Heart left ventricle (tissue), 13 donors: ENCODE results near the gene FSHR.

Experiments used
- POLR2A ChIP-seq, 2 donors: fragments of 450-650 bp; IDR thresholded peaks; one replicate each; pipeline ENCODE4 v1.6.1; 2017; ENCODE audit warnings: antibody characterized with exemption in 2 of 2, mild to moderate bottlenecking in 2 of 2, moderate library complexity in 2 of 2
- TF ChIP-seq, protein P1 (sequence below), 12 donors: fragments of 200-600 bp; sonication (generic) in 4 of 12; IDR thresholded peaks; one replicate each; pipeline versions ENCODE4 v1.5.0 to v1.8.0; 2018 to 2022; ENCODE audit warnings: antibody characterized with exemption in 12 of 12, mild to moderate bottlenecking in 5 of 12
- donor health status: ischemic (EF 13 %, LVEDD 7.1; RV severe dilation, severe dysfunction).
- donor health status: DM: no; HTN: yes; CAD: no.
- donor health status: DM: no; HTN: no; CAD: no.
- donor health status: ischemic (EF 25% LVEDD 6.9; RV normal size, moderate dysfunction).
- donor health status: ischemic (EF 25% LVEDD 5.7; RV mildly dilated, moderate dysfunction).
- donor health status: ischemic (EF 35%, LVEDD 5.7; RV mildly dilated, moderate dysfunction).
- donor health status: nonischemic (EF 11% LVEDD 7.7; RV severe dilation, severe dysfunction).
- donor health status: DM: yes; HTN: yes; CAD: no.
- donor health status: PGD.
- donor health status: ischemic (EF 29% LVEDD 5.4; RV normal size, mild dysfunction).
- donor health status: nonischemic (EF 23%, LVEDD 6.1; RV moderate dilation, normal function).

DNA sequence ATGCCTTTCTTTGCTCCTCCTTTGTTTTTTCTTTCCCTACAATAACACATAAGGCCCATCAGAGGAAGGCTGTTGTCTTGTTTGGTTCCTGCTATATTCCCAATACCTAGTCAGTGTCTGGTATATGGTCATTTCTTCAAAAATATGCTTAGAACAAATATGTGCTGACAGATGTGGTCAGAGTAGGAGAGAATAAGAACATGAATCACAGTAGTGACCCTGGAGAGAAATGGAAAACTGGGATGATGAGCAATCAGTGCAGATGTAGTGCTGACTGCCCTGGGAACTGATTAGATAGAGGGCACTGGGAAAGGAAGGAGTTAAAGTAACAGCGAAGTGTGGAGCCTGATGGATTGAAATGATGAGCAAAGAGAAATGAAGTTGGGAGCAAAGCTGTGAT, 209.4 kb downstream of the FSHR start:
- TF ChIP-seq, protein P1, sequence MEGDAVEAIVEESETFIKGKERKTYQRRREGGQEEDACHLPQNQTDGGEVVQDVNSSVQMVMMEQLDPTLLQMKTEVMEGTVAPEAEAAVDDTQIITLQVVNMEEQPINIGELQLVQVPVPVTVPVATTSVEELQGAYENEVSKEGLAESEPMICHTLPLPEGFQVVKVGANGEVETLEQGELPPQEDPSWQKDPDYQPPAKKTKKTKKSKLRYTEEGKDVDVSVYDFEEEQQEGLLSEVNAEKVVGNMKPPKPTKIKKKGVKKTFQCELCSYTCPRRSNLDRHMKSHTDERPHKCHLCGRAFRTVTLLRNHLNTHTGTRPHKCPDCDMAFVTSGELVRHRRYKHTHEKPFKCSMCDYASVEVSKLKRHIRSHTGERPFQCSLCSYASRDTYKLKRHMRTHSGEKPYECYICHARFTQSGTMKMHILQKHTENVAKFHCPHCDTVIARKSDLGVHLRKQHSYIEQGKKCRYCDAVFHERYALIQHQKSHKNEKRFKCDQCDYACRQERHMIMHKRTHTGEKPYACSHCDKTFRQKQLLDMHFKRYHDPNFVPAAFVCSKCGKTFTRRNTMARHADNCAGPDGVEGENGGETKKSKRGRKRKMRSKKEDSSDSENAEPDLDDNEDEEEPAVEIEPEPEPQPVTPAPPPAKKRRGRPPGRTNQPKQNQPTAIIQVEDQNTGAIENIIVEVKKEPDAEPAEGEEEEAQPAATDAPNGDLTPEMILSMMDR (IDR thresholded peaks at IDR 0.05), result no peak
- no peak for TF ChIP-seq POLR2A (IDR thresholded peaks at IDR 0.05)
